Thymus (tissue), 11 donors: ENCODE measurements around the gene PLCXD1. TPM values are rescaled to one million over a fixed set of nuclear protein-coding genes. Genes with fewer than 3 reads are reported as not detected.

Experiments
- DNase-seq, 9 donors: peaks; one replicate each; pipeline ENCODE4 v3.0.0-alpha.2; 2013; ENCODE audit warnings: low spot score in 9 of 9, low read depth in 6 of 9, missing footprints in 1 of 9
- H3K27ac ChIP-seq, 2 donors: one replicate each; pipeline ENCODE4 v1.5.1; 2013; ENCODE audit warnings: control low read depth in 1 of 2, low read depth in 1 of 2, low read length in 1 of 2, mild to moderate bottlenecking in 1 of 2, moderate library complexity in 1 of 2
- H3K27me3 ChIP-seq, 2 donors: one replicate each; pipeline ENCODE4 v1.5.1; 2013; ENCODE audit warnings: low read length in 1 of 2; ENCODE audit not compliant: control insufficient read depth in 2 of 2, insufficient read depth in 1 of 2
- H3K36me3 ChIP-seq, 2 donors: one replicate each; pipeline ENCODE4 v1.5.1; 2013; ENCODE audit warnings: low read length in 1 of 2, mild to moderate bottlenecking in 1 of 2, moderate library complexity in 1 of 2; ENCODE audit not compliant: control insufficient read depth in 2 of 2, insufficient read depth in 2 of 2
- H3K4me1 ChIP-seq, 2 donors: one replicate each; pipeline ENCODE4 v1.5.1; 2013; ENCODE audit warnings: low read length in 2 of 2; ENCODE audit not compliant: control insufficient read depth in 2 of 2, insufficient read depth in 2 of 2
- H3K4me3 ChIP-seq, 2 donors: one replicate each; pipeline ENCODE4 v1.5.1; 2013; ENCODE audit warnings: low read length in 2 of 2, control low read depth in 1 of 2, mild to moderate bottlenecking in 1 of 2
- H3K9me3 ChIP-seq, 2 donors: one replicate each; pipeline ENCODE4 v1.5.1; 2013; ENCODE audit warnings: low read length in 1 of 2, mild to moderate bottlenecking in 1 of 2; ENCODE audit not compliant: control insufficient read depth in 2 of 2, insufficient read depth in 1 of 2
- WGBS: extraction: QIAGEN DNeasy Blood & Tissue Kit; methylation state at CpG from one replicate; pipeline ENCODE4 v1.1.7; 2013; 5-methylcytosine and 5-hydroxymethylcytosine counted together
- polyA plus RNA-seq: library from polyadenylated mRNA; stranded (reverse); fragments of 200-250 nt; gene quantifications from one replicate; pipeline ENCODE4 v1.2.3, GENCODE V29; 2013
- total RNA-seq: library from RNA; stranded (reverse); fragments of 120-200 nt; gene quantifications from one replicate; pipeline ENCODE4 v1.2.4, GENCODE V29; 2013
- donor health status: healthy.

The PLCXD1 gene
- total and polyA plus RNA-seq, 2 donors = 11.7 to 15.4 TPM

DNA sequence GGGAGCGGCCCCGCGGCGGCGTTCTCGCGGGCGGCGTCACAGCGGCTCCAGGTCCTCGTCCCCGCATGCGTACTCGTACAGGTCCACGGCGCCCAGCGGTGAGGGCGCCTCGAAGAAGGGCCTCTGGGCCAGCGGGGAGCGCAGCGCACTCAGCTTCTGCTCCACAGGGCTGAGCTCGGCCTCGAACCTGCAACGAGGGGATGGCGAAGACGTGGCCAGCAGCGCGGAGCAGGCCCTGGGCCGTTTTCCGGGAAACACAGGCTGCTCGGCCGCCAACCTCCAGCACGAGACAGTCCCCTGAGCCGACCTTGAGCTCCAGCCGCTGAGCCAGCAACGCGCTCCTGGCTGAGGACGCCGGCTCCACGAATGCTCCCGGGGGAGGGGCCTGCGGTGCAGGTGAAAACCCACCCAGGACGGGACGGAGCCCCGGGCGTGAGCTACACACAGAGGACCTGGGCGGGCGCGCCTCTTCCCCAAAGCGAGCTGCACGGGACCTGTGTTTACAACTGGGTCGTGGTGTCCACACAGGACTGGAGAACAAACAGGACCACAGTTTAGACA, 53.2 kb downstream of the PLCXD1 start:
- 97% methylated on average over 53 of the region's 53 CpGs for WGBS
- H3K27me3 ChIP-seq = peaks cover 16 to 23% of the 10 kb centered on the region in 2 donors
- H3K4me3 ChIP-seq = no peak overlapping the region
- DNase-seq = no peak
- peaks cover 3 to 41% of the 10 kb centered on the region in 2 donors for H3K9me3 ChIP-seq
- H3K36me3 ChIP-seq = peaks cover 46 to 66% of the 10 kb centered on the region in 2 donors
- peaks cover 0 to 5% of the 10 kb centered on the region in 2 donors for H3K4me1 ChIP-seq
- no peak overlapping the region for H3K27ac ChIP-seq

DNA sequence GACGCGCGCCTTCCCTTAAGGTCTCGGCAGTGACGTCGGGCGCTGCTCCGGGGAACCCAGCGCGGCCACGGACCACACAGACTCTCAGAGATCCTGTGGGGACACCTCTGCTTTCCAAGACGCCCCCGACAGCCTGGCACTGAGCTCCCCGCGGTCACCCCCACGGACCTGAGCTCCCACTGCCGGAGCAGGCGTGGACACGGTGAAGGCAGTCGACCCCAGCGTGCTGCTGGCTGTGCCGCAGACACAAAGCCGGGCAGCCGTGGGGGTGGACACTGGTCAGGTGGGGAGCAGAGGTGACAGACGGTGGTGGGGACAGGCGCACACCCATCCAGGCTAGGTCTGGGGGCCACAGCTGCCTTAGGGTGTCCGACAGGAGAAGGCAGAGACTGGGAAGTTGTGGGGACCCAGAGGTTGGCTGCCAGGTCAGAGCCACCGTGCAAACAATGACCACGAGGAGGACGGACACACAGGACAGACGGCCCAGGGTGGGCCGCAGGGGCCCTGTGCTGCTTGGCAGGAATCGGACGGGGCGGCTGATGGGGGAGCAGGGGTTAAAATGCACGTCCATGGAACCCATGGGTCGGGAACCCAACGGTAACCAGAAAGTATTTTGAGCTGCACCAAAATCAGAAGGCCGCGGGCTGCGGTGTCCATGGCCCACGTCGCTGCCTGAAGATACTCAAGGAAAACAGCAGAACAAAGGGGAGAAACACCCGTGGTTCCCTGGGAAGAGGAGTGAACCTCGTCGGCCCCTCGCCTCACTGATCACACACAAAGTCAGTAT, 54.0 kb downstream of the PLCXD1 start:
- 98% methylated on average over 47 of the region's 47 CpGs for WGBS
- Histone ChIP-seq H3K9me3 (peaks cover 3 to 37% of the 10 kb centered on the region in 2 donors), H3K27me3 (peaks cover 15 to 21% of the 10 kb centered on the region in 2 donors), H3K27ac (no peak overlapping the region), H3K36me3 (peaks cover 46 to 66% of the 10 kb centered on the region in 2 donors), H3K4me1 (peaks cover 0 to 5% of the 10 kb centered on the region in 2 donors), H3K4me3 (no peak overlapping the region)
- no peak for DNase-seq

DNA sequence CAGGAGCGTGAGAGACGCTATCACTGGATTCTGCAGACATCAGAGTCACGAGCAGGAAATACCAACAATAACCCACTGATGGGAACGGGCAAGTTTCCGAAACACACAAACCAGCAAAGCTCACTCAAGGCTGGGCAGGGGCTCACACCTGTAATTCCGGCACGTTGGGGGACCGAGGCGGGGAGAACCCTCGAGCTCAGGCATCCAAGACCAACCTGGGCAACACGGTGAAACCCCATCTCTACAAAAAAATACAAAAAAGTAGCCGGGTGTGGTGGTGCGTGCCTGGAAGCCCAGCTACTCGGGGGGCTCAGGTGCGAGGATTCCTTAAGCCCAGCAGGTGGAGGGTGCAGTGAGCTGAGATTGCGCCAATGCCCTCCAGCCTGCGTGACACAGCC, 54.6 kb downstream of the PLCXD1 start:
- H3K27ac ChIP-seq = no peak overlapping the region
- peaks cover 5 to 39% of the 10 kb centered on the region in 2 donors for H3K9me3 ChIP-seq
- H3K27me3 ChIP-seq = peaks cover 11 to 15% of the 10 kb centered on the region in 2 donors
- 98% methylated on average over 17 of the region's 17 CpGs for WGBS
- no peak for DNase-seq
- peaks cover 46 to 72% of the 10 kb centered on the region in 2 donors for H3K36me3 ChIP-seq
- peaks cover 0 to 3% of the 10 kb centered on the region in 2 donors for H3K4me1 ChIP-seq
- no peak overlapping the region for H3K4me3 ChIP-seq

DNA sequence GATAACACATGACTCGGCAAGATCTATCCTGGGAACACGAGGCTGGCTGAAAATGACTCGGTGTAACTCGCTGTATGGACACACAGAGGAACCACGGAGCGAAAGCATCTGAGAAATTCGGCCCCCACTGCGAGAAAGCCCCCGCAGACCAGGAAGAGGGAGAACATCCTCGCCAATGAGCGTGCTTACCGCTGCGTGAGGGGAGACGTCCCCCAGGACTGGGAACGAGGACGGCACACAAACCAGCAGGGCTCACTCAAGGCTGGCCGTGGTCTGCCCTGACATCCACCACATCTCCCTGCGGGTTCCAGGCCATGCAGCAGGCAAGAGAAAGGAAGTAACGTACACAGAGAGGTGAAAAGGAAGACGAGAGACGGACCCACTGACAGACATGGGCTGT, 55.0 kb downstream of the PLCXD1 start:
- Histone ChIP-seq H3K27ac (no peak overlapping the region), H3K4me1 (no peaks in the 10 kb centered on the region), H3K27me3 (peaks cover 6 to 10% of the 10 kb centered on the region in 2 donors), H3K9me3 (peaks cover 8 to 38% of the 10 kb centered on the region in 2 donors), H3K4me3 (no peak overlapping the region), H3K36me3 (peaks cover 46 to 76% of the 10 kb centered on the region in 2 donors)
- 92% methylated on average over 21 of the region's 21 CpGs for WGBS
- no peak for DNase-seq

DNA sequence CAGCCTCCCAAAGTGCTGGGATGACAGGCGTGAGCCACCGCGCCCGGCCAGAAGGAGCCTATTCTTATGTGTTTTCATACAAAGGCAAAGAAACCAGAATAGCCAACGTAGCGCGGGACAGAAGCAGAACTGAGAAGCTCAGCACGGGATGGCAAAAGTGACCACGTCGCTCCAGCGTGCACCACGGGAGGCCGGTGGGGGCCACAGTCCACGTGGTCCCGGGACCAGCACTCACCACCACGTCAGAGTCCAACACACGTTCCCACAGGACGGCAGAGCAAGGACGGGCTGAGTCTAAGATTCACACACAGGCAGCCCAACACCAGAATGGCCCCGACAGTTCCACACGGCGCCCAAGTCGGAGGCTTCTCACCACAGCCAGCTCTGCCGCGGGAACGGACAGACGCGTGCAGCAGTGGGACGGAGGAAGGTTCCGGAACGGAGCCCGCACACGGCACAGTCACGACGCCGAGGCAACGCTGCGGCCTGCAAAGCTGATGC, 56.2 kb downstream of the PLCXD1 start:
- H3K4me1 ChIP-seq = no peaks in the 10 kb centered on the region

DNA sequence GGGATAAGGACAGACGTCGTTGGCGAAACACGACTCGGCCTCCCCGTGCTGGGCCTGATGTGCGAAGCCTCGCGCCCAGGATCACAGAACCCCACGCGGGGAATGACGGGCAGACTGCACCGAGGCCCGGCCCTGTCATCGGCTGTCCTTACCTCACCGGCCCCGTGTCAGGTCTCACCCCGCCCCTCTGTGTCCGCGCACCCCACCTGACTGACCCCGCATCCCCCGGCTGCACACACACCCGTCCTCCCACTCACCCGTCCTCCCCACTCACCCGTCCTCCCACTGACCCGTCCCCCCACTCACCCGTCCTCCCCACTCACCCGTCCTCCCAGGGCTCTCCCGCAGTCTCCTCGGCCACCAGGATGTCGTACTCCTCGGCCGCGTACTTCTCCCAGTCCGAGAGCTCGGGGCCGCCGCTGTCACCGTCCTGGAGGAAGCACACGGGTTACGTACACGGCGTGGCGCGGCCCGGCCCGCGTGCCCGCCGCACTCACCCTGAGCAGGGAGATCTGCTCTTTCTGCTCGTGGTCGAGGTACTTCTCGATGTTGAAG, 57.2 kb downstream of the PLCXD1 start:
- H3K27me3 ChIP-seq = no peaks in the 10 kb centered on the region
- 93% methylated on average over 53 of the region's 53 CpGs for WGBS
- H3K36me3 ChIP-seq = peaks cover 46 to 74% of the 10 kb centered on the region in 2 donors
- H3K4me1 ChIP-seq = no peaks in the 10 kb centered on the region
- H3K27ac ChIP-seq = no peak overlapping the region
- DNase-seq = no peak
- no peak overlapping the region for H3K4me3 ChIP-seq
- H3K9me3 ChIP-seq = peaks cover 12 to 47% of the 10 kb centered on the region in 2 donors

More for the DNA sequence above, 56.2 kb downstream of the PLCXD1 start:
- Histone ChIP-seq H3K9me3 (peaks cover 12 to 48% of the 10 kb centered on the region in 2 donors), H3K4me3 (no peak overlapping the region), H3K27me3 (no peaks in the 10 kb centered on the region), H3K36me3 (peaks cover 52 to 84% of the 10 kb centered on the region in 2 donors), H3K27ac (no peak overlapping the region)
- WGBS = 89% methylated on average over 38 of the region's 38 CpGs
- DNase-seq = no peak

DNA sequence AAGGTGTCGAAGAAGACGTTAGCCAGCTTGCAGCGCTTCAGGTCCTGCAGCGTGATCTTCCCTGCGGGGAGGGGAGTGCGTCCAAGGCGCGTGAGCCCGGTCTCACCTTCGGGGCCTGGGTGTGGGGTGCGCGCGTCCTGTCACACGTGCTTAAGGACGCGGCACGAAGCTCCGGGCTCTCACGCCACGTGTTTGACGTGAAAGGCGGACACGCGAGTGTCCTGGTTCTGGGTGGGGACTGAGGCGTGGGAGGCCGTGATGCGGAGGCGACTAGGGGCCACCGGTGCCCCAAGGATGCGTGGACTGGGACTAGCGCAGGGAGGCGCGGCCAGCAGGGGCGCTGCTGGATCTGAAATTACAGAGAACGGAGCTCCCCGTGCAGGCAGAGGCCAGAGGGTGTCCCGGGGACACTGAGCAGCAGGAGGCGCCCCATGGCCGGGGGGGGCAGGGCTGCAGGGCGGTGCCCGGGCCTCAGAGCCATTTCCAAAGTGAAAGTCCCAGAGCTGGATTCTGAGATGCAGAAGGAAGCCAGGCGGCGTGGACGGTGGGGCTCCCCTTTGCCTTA, 57.7 kb downstream of the PLCXD1 start:
- Histone ChIP-seq H3K36me3 (peaks cover 44 to 69% of the 10 kb centered on the region in 2 donors), H3K9me3 (peaks cover 12 to 46% of the 10 kb centered on the region in 2 donors), H3K27ac (no peak overlapping the region), H3K4me3 (no peak overlapping the region), H3K4me1 (no peaks in the 10 kb centered on the region), H3K27me3 (no peaks in the 10 kb centered on the region)
- WGBS = 95% methylated on average over 44 of the region's 44 CpGs
- DNase-seq = no peak

DNA sequence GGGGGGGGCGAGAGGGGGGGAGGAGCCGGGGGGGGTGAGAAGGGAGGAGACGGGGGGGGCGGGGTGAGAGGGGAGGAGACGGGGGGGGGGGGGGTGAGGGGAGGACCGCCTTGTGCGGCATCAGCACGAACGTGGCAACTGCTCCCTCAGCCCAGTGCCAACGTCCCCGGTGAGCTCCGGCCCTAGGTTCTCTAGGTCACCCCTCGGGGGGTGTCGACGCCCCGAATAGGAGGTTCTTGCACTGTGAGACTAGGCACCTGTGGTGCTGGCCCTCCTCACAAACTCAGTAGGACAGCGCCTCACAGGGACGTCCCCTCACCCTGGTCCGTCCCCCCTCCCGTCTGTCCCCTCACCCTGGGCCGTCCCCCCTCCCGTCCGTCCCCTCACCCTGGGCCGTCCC, 58.9 kb downstream of the PLCXD1 start:
- Histone ChIP-seq H3K9me3 (peaks cover 22 to 54% of the 10 kb centered on the region in 2 donors), H3K4me3 (no peak overlapping the region), H3K4me1 (no peaks in the 10 kb centered on the region), H3K36me3 (peaks cover 45 to 69% of the 10 kb centered on the region in 2 donors), H3K27ac (no peak overlapping the region), H3K27me3 (no peaks in the 10 kb centered on the region)
- DNase-seq = no peak
- WGBS = 92% methylated on average over 18 of the region's 24 CpGs
